ENCODE results near the gene SLC35B2. TPM values are rescaled to one million over a fixed set of nuclear protein-coding genes. Genes with fewer than 3 reads are reported as not detected.
A peak's percentile ranks its signal among the peaks of the same experiment; 100 is the strongest.

The SLC35B2 gene
- total and polyA plus RNA-seq, 9 donors, result 19.7 to 41.0 (median 27.1) TPM

GRCh38 chr6:44238687-44239350 lies 18.5 kb downstream of the SLC35B2 start:
- intact Hi-C loops (cut with DNase I), result loop anchor here in 3 of 4 donors (5.0 kb wide), 2 partner anchors 67 to 137 kb away; no protein-coding TSS in a partner anchor
- 84 to 86% (median 85%) methylated on average over 7 of the region's 7 CpGs for WGBS, 3 donors
- Histone ChIP-seq H3K4me3 (no peak overlapping the region), H3K4me1 (ENCODE audit: insufficient read depth) (peaks cover 10% of the 10 kb centered on the region), H3K27ac (no peak overlapping the region), H3K9me3 (no peaks in the 10 kb centered on the region), H3K27me3 (no peaks in the 10 kb centered on the region), H3K36me3 (no peaks in the 10 kb centered on the region)
- DNase-seq, result peak in 2 of 5 donors; percentile 12 to 28
- TF ChIP-seq EP300 (IDR thresholded peaks at IDR 0.05) (no peak), POLR2A (IDR thresholded peaks at IDR 0.05) (no peak)
- TF ChIP-seq, protein P1, sequence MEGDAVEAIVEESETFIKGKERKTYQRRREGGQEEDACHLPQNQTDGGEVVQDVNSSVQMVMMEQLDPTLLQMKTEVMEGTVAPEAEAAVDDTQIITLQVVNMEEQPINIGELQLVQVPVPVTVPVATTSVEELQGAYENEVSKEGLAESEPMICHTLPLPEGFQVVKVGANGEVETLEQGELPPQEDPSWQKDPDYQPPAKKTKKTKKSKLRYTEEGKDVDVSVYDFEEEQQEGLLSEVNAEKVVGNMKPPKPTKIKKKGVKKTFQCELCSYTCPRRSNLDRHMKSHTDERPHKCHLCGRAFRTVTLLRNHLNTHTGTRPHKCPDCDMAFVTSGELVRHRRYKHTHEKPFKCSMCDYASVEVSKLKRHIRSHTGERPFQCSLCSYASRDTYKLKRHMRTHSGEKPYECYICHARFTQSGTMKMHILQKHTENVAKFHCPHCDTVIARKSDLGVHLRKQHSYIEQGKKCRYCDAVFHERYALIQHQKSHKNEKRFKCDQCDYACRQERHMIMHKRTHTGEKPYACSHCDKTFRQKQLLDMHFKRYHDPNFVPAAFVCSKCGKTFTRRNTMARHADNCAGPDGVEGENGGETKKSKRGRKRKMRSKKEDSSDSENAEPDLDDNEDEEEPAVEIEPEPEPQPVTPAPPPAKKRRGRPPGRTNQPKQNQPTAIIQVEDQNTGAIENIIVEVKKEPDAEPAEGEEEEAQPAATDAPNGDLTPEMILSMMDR (IDR thresholded peaks at IDR 0.05), result no peak

- intact Hi-C loops (cut with DNase I), result loop anchor here (2.0 to 5.0 kb wide), 3 partner anchors 15 to 136 kb away; partner anchors contain the start of gene SLC29A1 (in 1 of the 4)
- TF ChIP-seq, protein P1 (IDR thresholded peaks at IDR 0.05), result peak; percentile 86 to 99 (median 98)
- no peak for TF ChIP-seq EP300 (IDR thresholded peaks at IDR 0.05)
- TF ChIP-seq POLR2A (IDR thresholded peaks at IDR 0.05), result peak; percentile 63
- DNase-seq, result peak; percentile 77 to 89 (median 85)
- 1 to 2% (median 2%) methylated on average over 37 to 42 of the region's 42 CpGs for WGBS, 3 donors
- H3K9me3 ChIP-seq, result no peaks in the 10 kb centered on the region
- no peaks in the 10 kb centered on the region for H3K27me3 ChIP-seq
- H3K4me3 ChIP-seq, result peak overlapping the region; percentile 53
- H3K4me1 ChIP-seq (ENCODE audit: insufficient read depth), result peaks cover 10% of the 10 kb centered on the region
- no peaks in the 10 kb centered on the region for H3K36me3 ChIP-seq
- peak overlapping the region; percentile 40 to 89 for H3K27ac ChIP-seq
Measured at GRCh38 chr6:44237813-44238433, 19.4 kb downstream of the SLC35B2 start.

GRCh38 chr6:44237021-44237812 lies 20.1 kb downstream of the SLC35B2 start:
- Histone ChIP-seq H3K4me1 (ENCODE audit: insufficient read depth) (peaks cover 10% of the 10 kb centered on the region), H3K36me3 (no peaks in the 10 kb centered on the region), H3K27ac (peak overlapping the region; percentile 40 to 89), H3K4me3 (peak overlapping the region; percentile 53), H3K27me3 (no peaks in the 10 kb centered on the region), H3K9me3 (no peaks in the 10 kb centered on the region)
- 34 to 38% (median 37%) methylated on average over 22 of the region's 22 CpGs for WGBS, 3 donors
- intact Hi-C loops (cut with DNase I), result loop anchor here (2.0 to 5.0 kb wide), 3 partner anchors 14 to 135 kb away; partner anchors contain the start of gene SLC29A1 (in 1 of the 4)
- TF ChIP-seq POLR2A (IDR thresholded peaks at IDR 0.05) (no peak), EP300 (IDR thresholded peaks at IDR 0.05) (no peak)
- TF ChIP-seq, protein P1 (IDR thresholded peaks at IDR 0.05), result no peak
- peak; percentile 84 to 92 (median 86) for DNase-seq

DNA sequence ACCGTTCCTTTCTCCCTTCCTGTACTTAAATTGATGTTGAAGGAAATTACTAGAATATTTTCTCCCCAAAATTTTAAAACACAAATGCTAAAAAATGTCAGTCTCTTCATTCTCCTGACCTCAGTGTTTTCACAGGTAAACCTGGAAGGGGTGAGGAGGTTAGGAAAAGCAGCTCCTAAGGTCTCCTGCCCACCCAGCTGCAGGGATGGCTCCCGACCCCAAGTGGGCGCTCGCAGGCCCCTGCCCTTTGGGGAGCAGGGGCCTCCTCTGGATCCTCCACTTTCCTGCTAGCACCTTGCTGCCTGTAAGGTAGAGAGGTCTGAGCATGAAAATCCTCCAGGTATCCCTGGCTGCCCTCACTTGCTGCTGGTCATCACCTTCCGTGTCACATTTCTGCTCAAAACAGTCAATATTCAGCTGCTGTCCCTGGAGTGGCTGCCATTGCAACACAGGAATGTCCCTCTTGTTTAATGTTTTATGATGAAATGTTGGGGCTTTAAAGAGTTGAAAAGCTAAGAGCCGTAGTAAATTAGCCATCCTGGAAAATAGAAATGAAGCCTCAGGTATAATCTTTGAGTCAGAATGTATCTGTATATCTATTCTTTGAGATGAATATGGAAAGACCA lies 21.3 kb downstream of the SLC35B2 start:
- 90 to 94% (median 93%) methylated on average over 6 of the region's 6 CpGs for WGBS, 3 donors
- H3K4me1 ChIP-seq (ENCODE audit: insufficient read depth), result peaks cover 10% of the 10 kb centered on the region
- no peaks in the 10 kb centered on the region for H3K36me3 ChIP-seq
- TF ChIP-seq EP300 (IDR thresholded peaks at IDR 0.05) (no peak), POLR2A (IDR thresholded peaks at IDR 0.05) (no peak)
- TF ChIP-seq, protein P1 (IDR thresholded peaks at IDR 0.05), result no peak
- H3K4me3 ChIP-seq, result no peak overlapping the region
- DNase-seq, result peak in 2 of 5 donors; percentile 10 to 21
- H3K27ac ChIP-seq, result no peak overlapping the region
- intact Hi-C loops (cut with DNase I), result loop anchor here (2.0 to 5.0 kb wide), 3 partner anchors 13 to 134 kb away; partner anchors contain the start of gene SLC29A1 (in 1 of the 4)
- H3K27me3 ChIP-seq, result no peaks in the 10 kb centered on the region
- H3K9me3 ChIP-seq, result no peaks in the 10 kb centered on the region

Measured in ovary (tissue), 9 donors.